Lung (tissue), 12 donors: Measurements from ENCODE around the gene TSKU. TPM values are rescaled to one million over a fixed set of nuclear protein-coding genes. Genes with fewer than 3 reads are reported as not detected.

Source experiments
- ATAC-seq: fragments of 200-7000 bp; cut with Tn5 transposase; one replicate; pipeline ENCODE4 v1.9.1; 2020; ENCODE audit warnings: moderate number of reproducible peaks; ENCODE audit not compliant: insufficient read depth, low FRiP score
- DNase-seq, 3 donors: peaks; one replicate each; pipeline ENCODE4 v3.0.0-alpha.2; 2013 to 2017
- H3K27ac ChIP-seq, 2 donors: one replicate each; pipeline ENCODE4 v1.5.1; 2013; ENCODE audit warnings: mild to moderate bottlenecking in 2 of 2, moderate library complexity in 2 of 2, control low read depth in 1 of 2, inconsistent platforms in 1 of 2, low read depth in 1 of 2, low read length in 1 of 2
- H3K27me3 ChIP-seq, 3 donors: one replicate each; pipeline ENCODE4 v1.5.1; 2013; ENCODE audit warnings: low read length in 2 of 3; ENCODE audit not compliant: control insufficient read depth in 3 of 3, insufficient read depth in 3 of 3
- H3K36me3 ChIP-seq, 4 donors: one replicate each; pipeline ENCODE4 v1.5.1; 2013; ENCODE audit warnings: low read length in 4 of 4, mild to moderate bottlenecking in 1 of 4, moderate library complexity in 1 of 4; ENCODE audit not compliant: control insufficient read depth in 4 of 4, insufficient read depth in 4 of 4
- H3K4me1 ChIP-seq, 5 donors: one replicate each; pipeline ENCODE4 v1.5.1; 2013; ENCODE audit warnings: low read length in 5 of 5, mild to moderate bottlenecking in 2 of 5, moderate library complexity in 1 of 5; ENCODE audit not compliant: control insufficient read depth in 5 of 5, insufficient read depth in 5 of 5
- H3K4me3 ChIP-seq: one replicate; pipeline ENCODE4 v1.5.1; 2013; ENCODE audit warnings: mild to moderate bottlenecking, control low read depth, moderate library complexity
- H3K9ac ChIP-seq, 2 donors: one replicate each; pipeline ENCODE4 v1.5.1; 2013; ENCODE audit warnings: low read length in 2 of 2, control low read depth in 1 of 2; ENCODE audit not compliant: insufficient read depth in 1 of 2
- H3K9me3 ChIP-seq, 4 donors: one replicate each; pipeline ENCODE4 v1.5.1; 2013; ENCODE audit warnings: low read length in 3 of 4, mild to moderate bottlenecking in 1 of 4, moderate library complexity in 1 of 4; ENCODE audit not compliant: control insufficient read depth in 4 of 4, insufficient read depth in 3 of 4
- CTCF ChIP-seq: IDR thresholded peaks from 2 replicates; pipeline ENCODE4 v1.5.1; 2012; ENCODE audit warnings: mild to moderate bottlenecking; ENCODE audit errors: control extremely low read depth, extremely low read depth
- WGBS, 2 donors: extraction: QIAGEN DNeasy Blood & Tissue Kit; methylation state at CpG; one replicate each; pipeline ENCODE4 v1.1.7; 2013; 5-methylcytosine and 5-hydroxymethylcytosine counted together
- polyA plus RNA-seq, 2 donors: library from polyadenylated mRNA; stranded (reverse); fragments of 200-250 nt; gene quantifications; one replicate each; pipeline ENCODE4 v1.2.1, GENCODE V29; 2013
- total RNA-seq, 2 donors: library from RNA; depleted of rRNA in 1 of 2; stranded (reverse); fragments of >200 nt in 1 of 2; gene quantifications; one replicate each; pipeline ENCODE4 v1.2.1, GENCODE V29; 2014 to 2021
- donor health status: control.
- donor health status: control.
- donor health status: Bipolar disorder and iron deficiency.
- donor health status: healthy.
- donor health status: DM: yes; HTN: yes; CAD: no.

TSKU gene
- total and polyA plus RNA-seq, 4 donors: 3.7 to 18.6 (median 11.6) TPM

GRCh38 chr11:76781807-76782530, 1.2 kb upstream of the TSKU start:
- no peaks in the 10 kb centered on the region for H3K9me3 ChIP-seq
- no peak overlapping the region for H3K27ac ChIP-seq
- H3K4me1 ChIP-seq: peaks cover 0 to 37% (median 9%) of the 10 kb centered on the region in 5 donors
- H3K9ac ChIP-seq: peak overlapping the region in 1 of 2 donors; percentile 76
- 67 to 73% methylated on average over 5 of the region's 5 CpGs for WGBS, 2 donors
- TF ChIP-seq CTCF: no peak
- no peak overlapping the region for H3K4me3 ChIP-seq
- H3K36me3 ChIP-seq: no peaks in the 10 kb centered on the region
- DNase-seq: no peak
- ATAC-seq: no peak
- no peaks in the 10 kb centered on the region for H3K27me3 ChIP-seq

- peak; percentile 92 for ATAC-seq
- no peaks in the 10 kb centered on the region for H3K27me3 ChIP-seq
- DNase-seq: peak; percentile 98 to 99 (median 99)
- peak overlapping the region; percentile 34 to 47 for H3K27ac ChIP-seq
- peaks cover 0 to 44% (median 15%) of the 10 kb centered on the region in 5 donors for H3K4me1 ChIP-seq
- 2% methylated on average over 18 to 38 of the region's 38 CpGs for WGBS, 2 donors
- H3K9ac ChIP-seq: peak overlapping the region in 1 of 2 donors; percentile 76
- no peak for TF ChIP-seq CTCF
- H3K36me3 ChIP-seq: no peaks in the 10 kb centered on the region
- H3K9me3 ChIP-seq: no peaks in the 10 kb centered on the region
- H3K4me3 ChIP-seq: peak overlapping the region; percentile 2
Observed at GRCh38 chr11:76782531-76783293, 444 bp upstream of the TSKU start.

GRCh38 chr11:76783896-76784813, 999 bp downstream of the TSKU start:
- WGBS, 2 donors: 4 to 11% methylated on average over 52 to 65 of the region's 65 CpGs
- Histone ChIP-seq H3K9me3 (no peaks in the 10 kb centered on the region), H3K27me3 (no peaks in the 10 kb centered on the region), H3K4me3 (peak overlapping the region; percentile 34), H3K4me1 (peaks cover 0 to 58% (median 23%) of the 10 kb centered on the region in 5 donors), H3K27ac (peak overlapping the region; percentile 36 to 48), H3K36me3 (no peaks in the 10 kb centered on the region), H3K9ac (peak overlapping the region; percentile 30 to 49)
- ATAC-seq (no peak), DNase-seq (peak; percentile 92 to 95 (median 93))
- TF ChIP-seq CTCF: no peak
